GM23338 (cell line): ENCODE results near the gene LRBA. TPM values are rescaled to one million over a fixed set of nuclear protein-coding genes. Genes with fewer than 3 reads are reported as not detected.

ENCODE experiments used
- ATAC-seq: fragments of 200-7000 bp; cut with Tn5 transposase; 3 replicates; pipeline ENCODE4 v1.9.1; 2020
- DNase-seq: peaks from one replicate; pipeline ENCODE4 v3.0.0-alpha.2; 2015; ENCODE audit warnings: low spot score
- H2AFZ ChIP-seq: fragments of 200-600 bp; sonication (generic); 2 replicates; pipeline ENCODE4 v1.8.0; 2016; ENCODE audit warnings: antibody characterized with exemption, mild to moderate bottlenecking, moderate library complexity
- H3F3A ChIP-seq: fragments of 200-600 bp; sonication (generic); replicated peaks from 2 replicates; pipeline ENCODE4 v1.8.0; 2017; ENCODE audit warnings: antibody characterized with exemption, mixed run types, low read depth
- H3K27ac ChIP-seq: fragments of 200-600 bp; sonication (generic); 2 replicates; pipeline ENCODE4 v1.6.1; 2016; ENCODE audit warnings: low read depth
- H3K27me3 ChIP-seq: fragments of 200-600 bp; sonication (generic); 2 replicates; pipeline ENCODE4 v1.8.0; 2016; ENCODE audit warnings: mild to moderate bottlenecking, mixed run types, moderate library complexity; ENCODE audit not compliant: insufficient read depth
- H3K36me3 ChIP-seq: fragments of 200-600 bp; sonication (generic); 2 replicates; pipeline ENCODE4 v1.8.0; 2016; ENCODE audit warnings: mild to moderate bottlenecking; ENCODE audit not compliant: insufficient read depth
- H3K4me1 ChIP-seq: fragments of 200-600 bp; sonication (generic); 2 replicates; pipeline ENCODE4 v1.8.0; 2016; ENCODE audit warnings: mild to moderate bottlenecking, moderate library complexity; ENCODE audit not compliant: insufficient read depth
- H3K4me2 ChIP-seq: fragments of 200-600 bp; sonication (generic); 2 replicates; pipeline ENCODE4 v1.7.1; 2017; ENCODE audit warnings: mixed run types
- H3K4me3 ChIP-seq: fragments of 200-600 bp; sonication (generic); 2 replicates; pipeline ENCODE4 v1.6.1; 2016; ENCODE audit warnings: mixed run types
- H3K79me2 ChIP-seq: fragments of 200-600 bp; sonication (generic); replicated peaks from 2 replicates; pipeline ENCODE4 v1.8.0; 2017; ENCODE audit warnings: mild to moderate bottlenecking; ENCODE audit not compliant: insufficient read depth
- H3K9me2 ChIP-seq: fragments of 200-600 bp; sonication (generic); 2 replicates; pipeline ENCODE4 v1.8.0; 2017; ENCODE audit not compliant: insufficient read depth
- H4K20me1 ChIP-seq: fragments of 200-600 bp; sonication (generic); replicated peaks from 2 replicates; pipeline ENCODE4 v1.8.0; 2017; ENCODE audit warnings: mild to moderate bottlenecking; ENCODE audit not compliant: insufficient read depth
- H3K27ac Mint-ChIP-seq: 2 replicates; pipeline ENCODE4 v1.8.0; 2020; ENCODE audit warnings: inconsistent platforms, mild to moderate bottlenecking, moderate library complexity, mixed read lengths
- H3K27me3 Mint-ChIP-seq: 3 replicates; pipeline ENCODE4 v1.8.0; 2022; ENCODE audit warnings: low read depth, mild to moderate bottlenecking, moderate library complexity, mixed read lengths, inconsistent platforms; ENCODE audit not compliant: insufficient read depth, poor library complexity
- H3K36me3 Mint-ChIP-seq: 3 replicates; pipeline ENCODE4 v1.8.0; 2021; ENCODE audit warnings: low read depth, mild to moderate bottlenecking, inconsistent platforms, moderate library complexity, mixed read lengths
- H3K4me1 Mint-ChIP-seq: 3 replicates; pipeline ENCODE4 v1.8.0; 2020; ENCODE audit warnings: mild to moderate bottlenecking, inconsistent platforms, mixed read lengths
- H3K4me3 Mint-ChIP-seq: 3 replicates; pipeline ENCODE4 v1.8.0; 2021; ENCODE audit warnings: moderate library complexity, mild to moderate bottlenecking, inconsistent platforms, mixed read lengths
- H3K9me3 Mint-ChIP-seq: 3 replicates; pipeline ENCODE4 v1.8.0; 2020; ENCODE audit warnings: moderate library complexity, mild to moderate bottlenecking, inconsistent platforms, mixed read lengths
- CREB1 ChIP-seq: fragments of 250-450 bp; sonication (Bioruptor Pico); IDR thresholded peaks from 2 replicates; pipeline ENCODE4 v1.5.0; 2020; ENCODE audit warnings: low read depth, mild to moderate bottlenecking, moderate library complexity
- EZH2 ChIP-seq: fragments of 200-600 bp; sonication (generic); IDR thresholded peaks from one replicate; pipeline ENCODE4 v1.8.0; 2017; ENCODE audit warnings: antibody characterized with exemption, mild to moderate bottlenecking, low read depth; ENCODE audit not compliant: unreplicated experiment
- EZH2phosphoT487 ChIP-seq: fragments of 200-600 bp; sonication (generic); IDR thresholded peaks from one replicate; pipeline ENCODE4 v1.8.1; 2018; ENCODE audit warnings: antibody characterized with exemption; ENCODE audit not compliant: unreplicated experiment
- NANOG ChIP-seq: IDR thresholded peaks from 2 replicates; pipeline ENCODE4 v1.6.1; 2016; ENCODE audit warnings: antibody characterized with exemption, borderline replicate concordance
- POLR2AphosphoS5 ChIP-seq: IDR thresholded peaks from 2 replicates; pipeline ENCODE4 v1.6.1; 2016; ENCODE audit warnings: antibody characterized with exemption, low read depth
- REST ChIP-seq: IDR thresholded peaks from one replicate; pipeline ENCODE4 v1.6.1; 2018; ENCODE audit warnings: antibody characterized with exemption; ENCODE audit not compliant: unreplicated experiment
- STAT1 ChIP-seq: IDR thresholded peaks from one replicate; pipeline ENCODE4 v1.6.1; 2016; ENCODE audit warnings: antibody characterized with exemption; ENCODE audit not compliant: unreplicated experiment
- ZNF114 ChIP-seq: fragments of 250-450 bp; sonication (Bioruptor Pico); IDR thresholded peaks from 2 replicates; pipeline ENCODE4 v1.5.0; 2020; ENCODE audit warnings: mild to moderate bottlenecking, moderate library complexity
- polyA plus RNA-seq: library from polyadenylated mRNA; unstranded; fragments of >200 nt; fragmentation: Nextera tagmentation; extraction: Ambion mirVana; gene quantifications from 2 replicates; pipeline ENCODE4 v1.2.1, GENCODE V29; 2016
- total RNA-seq: library from RNA; depleted of rRNA; stranded (reverse); fragments of >200 nt; shearing (Covaris generic); gene quantifications from 2 replicates; pipeline ENCODE4 v1.2.3, GENCODE V29; 2014
- TF ChIP-seq, protein P1 (sequence below): IDR thresholded peaks from 2 replicates; pipeline ENCODE4 v1.6.1; 2016; ENCODE audit warnings: antibody characterized with exemption
- TF ChIP-seq, protein P2 (sequence below), 2 experiments: fragments of 200-600 bp in 1 of 2; sonication (generic) in 1 of 2; conservative IDR thresholded peaks; 2 replicates each; pipeline versions ENCODE4 v1.5.1 to v1.6.1; 2016 to 2017; ENCODE audit warnings: antibody characterized with exemption in 2 of 2, low read depth in 2 of 2, mild to moderate bottlenecking in 2 of 2, moderate library complexity in 1 of 2

The LRBA gene
- total and polyA plus RNA-seq, 2 experiments from 2014 or later = 23.3 to 126 TPM

DNA sequence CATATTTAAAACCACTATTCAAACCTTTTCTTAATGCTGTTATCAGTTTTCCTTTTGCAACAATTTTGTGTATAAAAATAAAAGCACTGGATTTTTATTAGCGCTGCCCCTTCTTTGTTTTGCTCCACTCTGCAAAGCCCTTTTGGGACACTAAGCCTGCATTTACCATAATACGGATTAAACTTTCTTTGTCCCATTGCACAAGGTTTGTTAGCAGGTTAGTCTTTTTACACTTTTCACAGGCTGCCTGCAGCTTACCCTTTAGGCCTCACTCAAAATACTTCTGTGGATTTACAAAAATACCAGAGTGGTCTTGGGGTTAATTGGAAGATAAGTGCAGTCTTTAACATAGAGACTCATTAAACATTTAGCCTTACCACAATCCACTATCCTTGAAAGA lies 468.8 kb downstream of the LRBA start (continued):
- TF ChIP-seq, protein P1, sequence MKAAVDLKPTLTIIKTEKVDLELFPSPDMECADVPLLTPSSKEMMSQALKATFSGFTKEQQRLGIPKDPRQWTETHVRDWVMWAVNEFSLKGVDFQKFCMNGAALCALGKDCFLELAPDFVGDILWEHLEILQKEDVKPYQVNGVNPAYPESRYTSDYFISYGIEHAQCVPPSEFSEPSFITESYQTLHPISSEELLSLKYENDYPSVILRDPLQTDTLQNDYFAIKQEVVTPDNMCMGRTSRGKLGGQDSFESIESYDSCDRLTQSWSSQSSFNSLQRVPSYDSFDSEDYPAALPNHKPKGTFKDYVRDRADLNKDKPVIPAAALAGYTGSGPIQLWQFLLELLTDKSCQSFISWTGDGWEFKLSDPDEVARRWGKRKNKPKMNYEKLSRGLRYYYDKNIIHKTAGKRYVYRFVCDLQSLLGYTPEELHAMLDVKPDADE = no peak
- no peak for TF ChIP-seq REST

- Mint-ChIP-seq H3K36me3 (no peaks in the 10 kb centered on the region), H3K27me3 (peaks cover 2% of the 10 kb centered on the region), H3K9me3 (no peaks in the 10 kb centered on the region), H3K4me3 (no peak overlapping the region), H3K4me1 (peaks cover 24% of the 10 kb centered on the region), H3K27ac (no peak overlapping the region; the same call in 1 of the 2 replicates)
- ATAC-seq (no peak), DNase-seq (no peak)
- H3K27ac ChIP-seq = no peak overlapping the region
- no peaks in the 10 kb centered on the region for H3F3A ChIP-seq
- TF ChIP-seq EZH2phosphoT487 = no peak
- no peak for TF ChIP-seq POLR2AphosphoS5
- TF ChIP-seq, protein P2, sequence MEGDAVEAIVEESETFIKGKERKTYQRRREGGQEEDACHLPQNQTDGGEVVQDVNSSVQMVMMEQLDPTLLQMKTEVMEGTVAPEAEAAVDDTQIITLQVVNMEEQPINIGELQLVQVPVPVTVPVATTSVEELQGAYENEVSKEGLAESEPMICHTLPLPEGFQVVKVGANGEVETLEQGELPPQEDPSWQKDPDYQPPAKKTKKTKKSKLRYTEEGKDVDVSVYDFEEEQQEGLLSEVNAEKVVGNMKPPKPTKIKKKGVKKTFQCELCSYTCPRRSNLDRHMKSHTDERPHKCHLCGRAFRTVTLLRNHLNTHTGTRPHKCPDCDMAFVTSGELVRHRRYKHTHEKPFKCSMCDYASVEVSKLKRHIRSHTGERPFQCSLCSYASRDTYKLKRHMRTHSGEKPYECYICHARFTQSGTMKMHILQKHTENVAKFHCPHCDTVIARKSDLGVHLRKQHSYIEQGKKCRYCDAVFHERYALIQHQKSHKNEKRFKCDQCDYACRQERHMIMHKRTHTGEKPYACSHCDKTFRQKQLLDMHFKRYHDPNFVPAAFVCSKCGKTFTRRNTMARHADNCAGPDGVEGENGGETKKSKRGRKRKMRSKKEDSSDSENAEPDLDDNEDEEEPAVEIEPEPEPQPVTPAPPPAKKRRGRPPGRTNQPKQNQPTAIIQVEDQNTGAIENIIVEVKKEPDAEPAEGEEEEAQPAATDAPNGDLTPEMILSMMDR (conservative IDR thresholded peaks at IDR 0.05; ENCODE audit: low read depth in 2 of 2) = no peak
- no peak for TF ChIP-seq EZH2
- TF ChIP-seq NANOG = no peak
- no peak for TF ChIP-seq REST
- no peak for TF ChIP-seq CREB1 (CRISPR knock-in tag)
- TF ChIP-seq STAT1 = no peak
- no peak for TF ChIP-seq ZNF114
- H3K79me2 ChIP-seq = no peaks in the 10 kb centered on the region
- H3K4me3 ChIP-seq = no peak overlapping the region
- H4K20me1 ChIP-seq = no peaks in the 10 kb centered on the region
- no peak overlapping the region for H2AFZ ChIP-seq
- H3K4me2 ChIP-seq = no peak overlapping the region
- H3K9me2 ChIP-seq = no peaks in the 10 kb centered on the region
- H3K36me3 ChIP-seq = no peaks in the 10 kb centered on the region
- peaks cover 30% of the 10 kb centered on the region for H3K4me1 ChIP-seq
- no peaks in the 10 kb centered on the region for H3K27me3 ChIP-seq
Observed at GRCh38 chr4:150543042-150543441, 472.0 kb downstream of the LRBA start.
